Gastroesophageal sphincter (tissue), 3 donors: Measurements from ENCODE around the gene RHOT1.

Experiments used
- POLR2A ChIP-seq, 2 donors: fragments of 450-650 bp; IDR thresholded peaks; one replicate each; pipeline ENCODE4 v1.6.1; 2017; ENCODE audit warnings: antibody characterized with exemption in 2 of 2, mild to moderate bottlenecking in 2 of 2, moderate library complexity in 1 of 2
- POLR2AphosphoS5 ChIP-seq: sonication (generic); formaldehyde crosslinking; IDR thresholded peaks from one replicate; pipeline ENCODE4 v1.6.1; 2017; ENCODE audit warnings: antibody characterized with exemption
- TF ChIP-seq, protein P1 (sequence below), 4 experiments: fragments of 200-600 bp in 2 of 4; fragments of 450-650 bp in 2 of 4; sonication (generic) in 1 of 4; IDR thresholded peaks; one replicate each; pipeline ENCODE4 v1.5.1; 2017 to 2019; ENCODE audit warnings: antibody characterized with exemption in 4 of 4, mild to moderate bottlenecking in 2 of 4, moderate library complexity in 2 of 4

DNA sequence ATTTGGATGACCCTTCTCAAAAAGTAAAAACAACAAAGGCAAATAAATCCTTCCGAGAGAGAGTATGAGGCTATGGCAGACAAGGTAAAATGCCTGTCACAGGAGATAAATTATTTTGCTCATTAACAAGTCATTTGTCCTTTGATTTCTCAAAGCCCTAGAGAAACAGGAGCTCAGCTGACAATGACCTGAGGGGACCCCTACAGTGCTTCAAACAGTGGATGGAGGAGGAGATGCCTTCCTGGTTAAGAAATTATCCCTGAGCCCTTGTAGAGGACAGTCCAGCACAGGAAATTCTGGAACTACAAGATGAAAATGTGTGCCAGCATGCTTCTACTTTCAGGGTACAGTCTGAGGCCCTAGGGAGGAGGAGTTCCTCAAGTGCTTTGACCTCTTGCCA lies 99.3 kb downstream of the RHOT1 start:
- TF ChIP-seq, protein P1, sequence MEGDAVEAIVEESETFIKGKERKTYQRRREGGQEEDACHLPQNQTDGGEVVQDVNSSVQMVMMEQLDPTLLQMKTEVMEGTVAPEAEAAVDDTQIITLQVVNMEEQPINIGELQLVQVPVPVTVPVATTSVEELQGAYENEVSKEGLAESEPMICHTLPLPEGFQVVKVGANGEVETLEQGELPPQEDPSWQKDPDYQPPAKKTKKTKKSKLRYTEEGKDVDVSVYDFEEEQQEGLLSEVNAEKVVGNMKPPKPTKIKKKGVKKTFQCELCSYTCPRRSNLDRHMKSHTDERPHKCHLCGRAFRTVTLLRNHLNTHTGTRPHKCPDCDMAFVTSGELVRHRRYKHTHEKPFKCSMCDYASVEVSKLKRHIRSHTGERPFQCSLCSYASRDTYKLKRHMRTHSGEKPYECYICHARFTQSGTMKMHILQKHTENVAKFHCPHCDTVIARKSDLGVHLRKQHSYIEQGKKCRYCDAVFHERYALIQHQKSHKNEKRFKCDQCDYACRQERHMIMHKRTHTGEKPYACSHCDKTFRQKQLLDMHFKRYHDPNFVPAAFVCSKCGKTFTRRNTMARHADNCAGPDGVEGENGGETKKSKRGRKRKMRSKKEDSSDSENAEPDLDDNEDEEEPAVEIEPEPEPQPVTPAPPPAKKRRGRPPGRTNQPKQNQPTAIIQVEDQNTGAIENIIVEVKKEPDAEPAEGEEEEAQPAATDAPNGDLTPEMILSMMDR (IDR thresholded peaks at IDR 0.05): no peak
- TF ChIP-seq POLR2AphosphoS5 (no peak), POLR2A (IDR thresholded peaks at IDR 0.05) (no peak)
